HG03135 (cell line): ENCODE results near the gene PARP3.
A peak's percentile ranks its signal among the peaks of the same experiment; 100 is the strongest.

Experiments
- ATAC-seq: cut with Tn5 transposase; IDR thresholded peaks from one replicate; pipeline ENCODE4 v1.9.1; 2021; ENCODE audit warnings: mild to moderate bottlenecking, moderate library complexity; ENCODE audit not compliant: unreplicated experiment

The PARP3 gene

GRCh38 chr3:51966016-51966415 is 23.9 kb downstream of the PARP3 start:
- ATAC-seq = no peak

- no peak for ATAC-seq
These were observed 24.3 kb downstream of the PARP3 start for GRCh38 chr3:51966486-51966885.

GRCh38 chr3:51966922-51967383 is 24.8 kb downstream of the PARP3 start:
- no peak for ATAC-seq

GRCh38 chr3:51967384-51968169 is 25.4 kb downstream of the PARP3 start, which contains the start of gene PCBP4:
Gene PCBP4 (minus strand): TSS chr3:51967454. CDS start chr3:51961240, 6,214 bp downstream.
- no peak for ATAC-seq

GRCh38 chr3:51968170-51968775 is 26.1 kb downstream of the PARP3 start:
- no peak for ATAC-seq

GRCh38 chr3:51968883-51969678 is 26.9 kb downstream of the PARP3 start:
- no peak for ATAC-seq

GRCh38 chr3:51969841-51970240 is 27.7 kb downstream of the PARP3 start:
- ATAC-seq = no peak

- ATAC-seq = no peak
These were observed 28.6 kb downstream of the PARP3 start for GRCh38 chr3:51970606-51971300.

GRCh38 chr3:51971350-51971749 is 29.2 kb downstream of the PARP3 start:
- ATAC-seq = no peak

GRCh38 chr3:51974277-51974962 is 32.3 kb downstream of the PARP3 start:
- ATAC-seq = peak; percentile 2

- peak; percentile 61 for ATAC-seq
These were observed 33.0 kb downstream of the PARP3 start, which contains the start of gene ABHD14A for GRCh38 chr3:51974963-51975851. Gene ABHD14A (plus strand): TSS chr3:51975064. CDS start chr3:51975136, 72 bp downstream.

GRCh38 chr3:51975852-51976549 is 33.8 kb downstream of the PARP3 start:
- no peak for ATAC-seq

- ATAC-seq = no peak
These were observed 35.4 kb downstream of the PARP3 start for GRCh38 chr3:51977446-51978142.

GRCh38 chr3:51978143-51978502 is 36.0 kb downstream of the PARP3 start:
- ATAC-seq = no peak

- ATAC-seq = no peak
These were observed 38.1 kb downstream of the PARP3 start for GRCh38 chr3:51980253-51980652.

- ATAC-seq = peak; percentile 43
These were observed 40.2 kb downstream of the PARP3 start for GRCh38 chr3:51982352-51982837.

- ATAC-seq = peak; percentile 62
These were observed 40.8 kb downstream of the PARP3 start, which contains the start of gene ACY1 for GRCh38 chr3:51982838-51983577. Gene ACY1 (plus strand): TSS chr3:51983535. CDS start chr3:51984065, 530 bp downstream.
